H9 (cell line): ENCODE data around the gene MUSTN1. TPM values are rescaled to one million over a fixed set of nuclear protein-coding genes. Genes with fewer than 3 reads are reported as not detected.

ENCODE experiments used
- DNase-seq: peaks from one replicate; pipeline ENCODE4 v3.0.0-alpha.2; 2017
- H2AFZ ChIP-seq: one replicate; pipeline ENCODE4 v1.6.1; 2013; ENCODE audit warnings: mild to moderate bottlenecking, low read length, control low read depth, moderate library complexity
- H2AK5ac ChIP-seq: 2 replicates; pipeline ENCODE4 v1.6.1; 2013; ENCODE audit warnings: low read length, control low read depth, mixed read lengths; ENCODE audit not compliant: insufficient read length
- H2BK120ac ChIP-seq: one replicate; pipeline ENCODE4 v1.6.1; 2013; ENCODE audit warnings: low read depth, mild to moderate bottlenecking, low read length, control low read depth, inconsistent platforms; ENCODE audit not compliant: poor library complexity, severe bottlenecking
- H2BK12ac ChIP-seq: 2 replicates; pipeline ENCODE4 v1.6.1; 2013; ENCODE audit warnings: low read length, control low read depth, mixed read lengths, low read depth; ENCODE audit not compliant: insufficient read length
- H2BK15ac ChIP-seq: 2 replicates; pipeline ENCODE4 v1.6.1; 2013; ENCODE audit warnings: low read depth, low read length, control low read depth
- H2BK20ac ChIP-seq: one replicate; pipeline ENCODE4 v1.6.1; 2013; ENCODE audit warnings: low read depth, mild to moderate bottlenecking, low read length, control low read depth, inconsistent platforms; ENCODE audit not compliant: poor library complexity, severe bottlenecking
- H2BK5ac ChIP-seq: 2 replicates; pipeline ENCODE4 v1.6.1; 2013; ENCODE audit warnings: low read length, control low read depth, mixed read lengths; ENCODE audit not compliant: insufficient read length
- H3K14ac ChIP-seq: 2 replicates; pipeline ENCODE4 v1.6.1; 2013; ENCODE audit warnings: low read length, control low read depth; ENCODE audit not compliant: insufficient read depth
- H3K18ac ChIP-seq: 2 replicates; pipeline ENCODE4 v1.6.1; 2013; ENCODE audit warnings: low read depth, mild to moderate bottlenecking, mixed read lengths, low read length, control low read depth; ENCODE audit not compliant: insufficient read length
- H3K23ac ChIP-seq: 2 replicates; pipeline ENCODE4 v1.6.1; 2013; ENCODE audit warnings: low read length, control low read depth, mixed read lengths, low read depth; ENCODE audit not compliant: insufficient read length
- H3K23me2 ChIP-seq: 2 replicates; pipeline ENCODE4 v1.6.1; 2013; ENCODE audit warnings: low read depth, mild to moderate bottlenecking, mixed read lengths, low read length, control low read depth; ENCODE audit not compliant: insufficient read length, poor library complexity, severe bottlenecking
- H3K27ac ChIP-seq: 2 replicates; pipeline ENCODE4 v1.5.1; 2013; ENCODE audit warnings: low read length, control low read depth, mixed read lengths, low read depth; ENCODE audit not compliant: insufficient read length
- H3K27me3 ChIP-seq: 2 replicates; pipeline ENCODE4 v1.6.1; 2013; ENCODE audit warnings: low read length, control low read depth, inconsistent platforms; ENCODE audit not compliant: insufficient read depth
- H3K4ac ChIP-seq: 2 replicates; pipeline ENCODE4 v1.6.1; 2013; ENCODE audit warnings: low read depth, mild to moderate bottlenecking, control low read depth, inconsistent platforms, low read length, moderate library complexity
- H3K4me1 ChIP-seq: 2 replicates; pipeline ENCODE4 v1.6.1; 2013; ENCODE audit warnings: low read length, control low read depth, inconsistent platforms; ENCODE audit not compliant: insufficient read depth
- H3K4me2 ChIP-seq: 2 replicates; pipeline ENCODE4 v1.6.1; 2013; ENCODE audit warnings: low read length, control low read depth, mixed read lengths; ENCODE audit not compliant: insufficient read length, insufficient read depth
- H3K56ac ChIP-seq: 2 replicates; pipeline ENCODE4 v1.6.1; 2013; ENCODE audit warnings: low read depth, mild to moderate bottlenecking, mixed read lengths, low read length, control low read depth; ENCODE audit not compliant: insufficient read length
- H3K79me1 ChIP-seq: 2 replicates; pipeline ENCODE4 v1.6.1; 2013; ENCODE audit warnings: low read depth, mild to moderate bottlenecking, moderate library complexity, low read length, control low read depth, inconsistent platforms; ENCODE audit not compliant: insufficient read depth, poor library complexity, severe bottlenecking
- H3K79me2 ChIP-seq: 2 replicates; pipeline ENCODE4 v1.6.1; 2013; ENCODE audit warnings: low read length, control low read depth, inconsistent platforms; ENCODE audit not compliant: insufficient read depth
- H3K9ac ChIP-seq: 2 replicates; pipeline ENCODE4 v1.6.1; 2013; ENCODE audit warnings: low read length, control low read depth, mixed read lengths; ENCODE audit not compliant: insufficient read length; ENCODE audit errors: extremely low read depth
- H3K9me3 ChIP-seq: one replicate; pipeline ENCODE4 v1.6.1; 2013; ENCODE audit warnings: low read depth, low read length, inconsistent platforms; ENCODE audit not compliant: control insufficient read depth
- H3T11ph ChIP-seq: one replicate; pipeline ENCODE4 v1.6.1; 2013; ENCODE audit warnings: mild to moderate bottlenecking, low read length, control low read depth, inconsistent platforms
- H4K20me1 ChIP-seq: one replicate; pipeline ENCODE4 v1.6.1; 2013; ENCODE audit not compliant: control insufficient read depth, insufficient read length, insufficient read depth
- H4K5ac ChIP-seq: 2 replicates; pipeline ENCODE4 v1.6.1; 2013; ENCODE audit warnings: low read depth, mild to moderate bottlenecking, mixed read lengths, low read length, control low read depth; ENCODE audit not compliant: insufficient read length
- H4K8ac ChIP-seq: replicated peaks from 2 replicates; pipeline ENCODE4 v1.6.1; 2013; ENCODE audit warnings: low read length, control low read depth, mixed read lengths, low read depth; ENCODE audit not compliant: insufficient read length
- H4K91ac ChIP-seq: 2 replicates; pipeline ENCODE4 v1.6.1; 2013; ENCODE audit warnings: low read depth, mild to moderate bottlenecking, moderate library complexity, mixed read lengths, low read length, control low read depth; ENCODE audit not compliant: insufficient read length
- H3K27ac Mint-ChIP-seq, 3 experiments: 2 replicates in 2 of 3; 3 replicates in 1 of 3; pipeline ENCODE4 v1.8.0; 2020 to 2021; ENCODE audit warnings: mixed read lengths in 3 of 3, mild to moderate bottlenecking in 1 of 3, moderate library complexity in 1 of 3
- H3K27me3 Mint-ChIP-seq: 2 replicates; pipeline ENCODE4 v1.8.0; 2021; ENCODE audit warnings: low read depth, mild to moderate bottlenecking, moderate library complexity, mixed read lengths
- H3K36me3 Mint-ChIP-seq, 3 experiments: 2 replicates in 2 of 3; 3 replicates in 1 of 3; pipeline ENCODE4 v1.8.0; 2020 to 2021; ENCODE audit warnings: low read depth in 3 of 3, mixed read lengths in 3 of 3; ENCODE audit not compliant: insufficient read depth in 1 of 3
- H3K4me1 Mint-ChIP-seq, 2 experiments: 2 replicates each; pipeline ENCODE4 v1.8.0; 2020; ENCODE audit warnings: mixed read lengths in 2 of 2
- H3K4me3 Mint-ChIP-seq, 2 experiments: 2 replicates in 1 of 2; 3 replicates in 1 of 2; pipeline ENCODE4 v1.8.0; 2020 to 2021; ENCODE audit warnings: mild to moderate bottlenecking in 2 of 2, mixed read lengths in 2 of 2, moderate library complexity in 1 of 2
- H3K9me3 Mint-ChIP-seq, 2 experiments: 2 replicates in 1 of 2; 3 replicates in 1 of 2; pipeline ENCODE4 v1.8.0; 2020; ENCODE audit warnings: mild to moderate bottlenecking in 2 of 2, mixed read lengths in 2 of 2, moderate library complexity in 1 of 2
- WGBS: extraction: QIAGEN DNeasy Blood & Tissue Kit; methylation state at CpG from one replicate; pipeline ENCODE4 v1.1.7; 2013; ENCODE audit warnings: missing lambda C conversion rate, low lambda C conversion rate, mixed read lengths; ENCODE audit not compliant: insufficient read length; ENCODE audit errors: extremely low coverage; 5-methylcytosine and 5-hydroxymethylcytosine counted together
- total RNA-seq: library from RNA; stranded (reverse); gene quantifications from 2 replicates; pipeline ENCODE4 v1.2.1, GENCODE V29; 2021
- TF ChIP-seq, protein P1 (sequence below): fragments of 200-600 bp; sonication (generic); conservative IDR thresholded peaks from 3 replicates; pipeline ENCODE4 v1.8.0; 2021; ENCODE audit warnings: antibody characterized with exemption, mild to moderate bottlenecking

MUSTN1 gene
- total RNA-seq, 1 experiment from 2014 or later: 0.72 TPM

DNA sequence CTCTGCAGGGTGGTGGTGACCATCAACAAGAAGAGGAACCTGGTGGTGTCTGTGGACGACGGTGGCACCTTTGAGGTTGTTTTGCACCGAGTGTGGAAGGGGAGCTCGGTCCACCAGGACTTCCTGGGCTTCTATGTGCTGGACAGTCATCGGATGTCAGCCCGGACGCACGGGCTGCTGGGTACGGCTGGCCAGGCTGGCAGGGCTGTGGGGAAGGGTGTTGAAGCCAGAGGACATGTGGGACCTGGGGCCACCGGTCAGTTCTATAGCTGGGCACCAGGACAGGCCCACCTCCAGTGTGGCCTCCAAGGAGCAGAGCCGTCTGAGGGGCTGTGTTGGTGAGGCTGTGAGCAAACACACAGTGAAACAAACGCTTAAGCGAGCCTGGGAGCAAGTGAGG lies 44.1 kb downstream of the MUSTN1 start:
- Histone ChIP-seq H4K20me1 (no peaks in the 10 kb centered on the region), H3K79me2 (no peaks in the 10 kb centered on the region), H2AFZ (no peak overlapping the region), H3K14ac (no peak overlapping the region; the same call in 1 of the 2 replicates), H3K23me2 (no peaks in the 10 kb centered on the region), H2BK15ac (no peak overlapping the region), H2BK20ac (no peak overlapping the region), H3K27ac (no peak overlapping the region), H2AK5ac (no peak overlapping the region), H3K27me3 (no peaks in the 10 kb centered on the region), H3K18ac (no peak overlapping the region), H3K79me1 (no peaks in the 10 kb centered on the region), H2BK120ac (no peak overlapping the region), H3K4ac (no peak overlapping the region), H4K8ac (no peak overlapping the region), H3K23ac (no peak overlapping the region), H3K56ac (no peak overlapping the region), H3K4me1 (no peaks in the 10 kb centered on the region), H3T11ph (no peak overlapping the region), H3K9ac (no peak overlapping the region), H3K4me2 (no peak overlapping the region), H3K9me3 (no peaks in the 10 kb centered on the region), H4K5ac (no peak overlapping the region), H2BK5ac (no peak overlapping the region), H2BK12ac (no peak overlapping the region), H4K91ac (no peak overlapping the region)
- TF ChIP-seq, protein P1, sequence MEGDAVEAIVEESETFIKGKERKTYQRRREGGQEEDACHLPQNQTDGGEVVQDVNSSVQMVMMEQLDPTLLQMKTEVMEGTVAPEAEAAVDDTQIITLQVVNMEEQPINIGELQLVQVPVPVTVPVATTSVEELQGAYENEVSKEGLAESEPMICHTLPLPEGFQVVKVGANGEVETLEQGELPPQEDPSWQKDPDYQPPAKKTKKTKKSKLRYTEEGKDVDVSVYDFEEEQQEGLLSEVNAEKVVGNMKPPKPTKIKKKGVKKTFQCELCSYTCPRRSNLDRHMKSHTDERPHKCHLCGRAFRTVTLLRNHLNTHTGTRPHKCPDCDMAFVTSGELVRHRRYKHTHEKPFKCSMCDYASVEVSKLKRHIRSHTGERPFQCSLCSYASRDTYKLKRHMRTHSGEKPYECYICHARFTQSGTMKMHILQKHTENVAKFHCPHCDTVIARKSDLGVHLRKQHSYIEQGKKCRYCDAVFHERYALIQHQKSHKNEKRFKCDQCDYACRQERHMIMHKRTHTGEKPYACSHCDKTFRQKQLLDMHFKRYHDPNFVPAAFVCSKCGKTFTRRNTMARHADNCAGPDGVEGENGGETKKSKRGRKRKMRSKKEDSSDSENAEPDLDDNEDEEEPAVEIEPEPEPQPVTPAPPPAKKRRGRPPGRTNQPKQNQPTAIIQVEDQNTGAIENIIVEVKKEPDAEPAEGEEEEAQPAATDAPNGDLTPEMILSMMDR: no peak
- H3K9me3 Mint-ChIP-seq: no peaks in the 10 kb centered on the region; a peak in 1 of 5 replicates
- H3K27ac Mint-ChIP-seq: no peak overlapping the region; a peak in 1 of 7 replicates
- H3K36me3 Mint-ChIP-seq: no peaks in the 10 kb centered on the region; a peak in 1 of 7 replicates
- H3K27me3 Mint-ChIP-seq: peaks cover 2% of the 10 kb centered on the region
- H3K4me1 Mint-ChIP-seq: no peaks in the 10 kb centered on the region
- WGBS: no CpG with 5 or more reads among the region's 13 CpGs
- H3K4me3 Mint-ChIP-seq: no peak overlapping the region
- DNase-seq: no peak
